CD14-positive monocyte (primary cell): ENCODE measurements around the gene FAM181B. TPM values are rescaled to one million over a fixed set of nuclear protein-coding genes. Genes with fewer than 3 reads are reported as not detected.

ENCODE experiments used
- DNase-seq, 3 donors: peaks; one replicate each; pipeline ENCODE4 v3.0.0-alpha.2; 2011 to 2022
- H2AFZ ChIP-seq: 2 replicates; pipeline ENCODE4 v1.6.0; 2012; ENCODE audit warnings: mild to moderate bottlenecking, low read depth, low read length, inconsistent platforms; ENCODE audit not compliant: insufficient read depth, poor library complexity, severe bottlenecking
- H3K27ac ChIP-seq, 2 donors: 1 replicate in 1 of 2; 2 replicates in 1 of 2; pipeline ENCODE4 v1.5.1; 2012 to 2013; ENCODE audit warnings: low read length in 2 of 2, control low read depth in 1 of 2, inconsistent platforms in 1 of 2, low read depth in 1 of 2, mild to moderate bottlenecking in 1 of 2
- H3K27me3 ChIP-seq, 2 donors: one replicate each; pipeline versions ENCODE4 v1.6.0 to v1.6.1; 2011 to 2013; ENCODE audit warnings: low read length in 2 of 2; ENCODE audit not compliant: control insufficient read depth in 2 of 2, insufficient read depth in 2 of 2
- H3K36me3 ChIP-seq, 2 donors: replicated peaks in 1 of 2; 1 replicate in 1 of 2; 2 replicates in 1 of 2; pipeline versions ENCODE4 v1.5.1 to v1.6.1; 2012 to 2013; ENCODE audit warnings: low read length in 2 of 2, control low read depth in 1 of 2, inconsistent platforms in 1 of 2, mild to moderate bottlenecking in 1 of 2; ENCODE audit not compliant: insufficient read depth in 2 of 2, control insufficient read depth in 1 of 2
- H3K4me1 ChIP-seq, 2 donors: 1 replicate in 1 of 2; 2 replicates in 1 of 2; pipeline versions ENCODE4 v1.5.1 to v1.6.1; 2012 to 2013; ENCODE audit warnings: low read length in 2 of 2, control low read depth in 1 of 2, inconsistent platforms in 1 of 2, mild to moderate bottlenecking in 1 of 2, moderate library complexity in 1 of 2; ENCODE audit not compliant: insufficient read depth in 2 of 2, control insufficient read depth in 1 of 2
- H3K4me2 ChIP-seq: replicated peaks from 2 replicates; pipeline ENCODE3; 2012; ENCODE audit warnings: low read length, moderate library complexity, mild to moderate bottlenecking; ENCODE audit not compliant: poor library complexity, severe bottlenecking; ENCODE audit errors: extremely low read depth
- H3K4me3 ChIP-seq, 3 experiments: fragments of 200-600 bp in 1 of 3; sonication (generic) in 1 of 3; replicated peaks in 1 of 3; 1 replicate in 2 of 3; 2 replicates in 1 of 3; pipeline ENCODE4 v1.5.1; 2011 to 2013; ENCODE audit warnings: low read length in 3 of 3, mild to moderate bottlenecking in 3 of 3, control low read depth in 2 of 3, low read depth in 2 of 3, inconsistent platforms in 1 of 3, moderate library complexity in 1 of 3
- H3K79me2 ChIP-seq: 2 replicates; pipeline ENCODE4 v1.6.0; 2012; ENCODE audit warnings: mild to moderate bottlenecking, control low read depth, inconsistent platforms, low read length, moderate library complexity; ENCODE audit not compliant: insufficient read depth
- H3K9ac ChIP-seq: 2 replicates; pipeline ENCODE4 v1.6.0; 2017; ENCODE audit warnings: low read length, mild to moderate bottlenecking; ENCODE audit not compliant: insufficient read depth, poor library complexity, severe bottlenecking
- H3K9me3 ChIP-seq, 2 donors: replicated peaks in 1 of 2; 1 replicate in 1 of 2; 2 replicates in 1 of 2; pipeline versions ENCODE4 v1.5.1 to v1.6.1; 2012 to 2013; ENCODE audit warnings: low read length in 2 of 2, control low read depth in 1 of 2; ENCODE audit not compliant: control insufficient read depth in 1 of 2, insufficient read depth in 1 of 2
- H4K20me1 ChIP-seq: 2 replicates; pipeline ENCODE4 v1.6.0; 2012; ENCODE audit warnings: mild to moderate bottlenecking, low read length, control low read depth, moderate library complexity; ENCODE audit not compliant: insufficient read depth
- H3K27ac Mint-ChIP-seq, 7 donors: one replicate each; pipeline ENCODE4 v1.8.0; 2020; ENCODE audit warnings: mild to moderate bottlenecking in 7 of 7, mixed read lengths in 7 of 7, moderate library complexity in 6 of 7, inconsistent platforms in 2 of 7
- H3K27me3 Mint-ChIP-seq, 3 donors: one replicate each; pipeline ENCODE4 v1.8.0; 2021 to 2022; ENCODE audit warnings: low read depth in 3 of 3, mild to moderate bottlenecking in 3 of 3, mixed read lengths in 3 of 3, moderate library complexity in 3 of 3, inconsistent platforms in 1 of 3
- H3K36me3 Mint-ChIP-seq, 2 donors: one replicate each; pipeline ENCODE4 v1.8.0; 2020; ENCODE audit warnings: mixed read lengths in 2 of 2, inconsistent platforms in 1 of 2, mild to moderate bottlenecking in 1 of 2
- H3K4me1 Mint-ChIP-seq: one replicate; pipeline ENCODE4 v1.8.0; 2020; ENCODE audit warnings: mild to moderate bottlenecking, mixed read lengths
- H3K4me3 Mint-ChIP-seq, 2 donors: one replicate each; pipeline ENCODE4 v1.8.0; 2020; ENCODE audit warnings: mild to moderate bottlenecking in 2 of 2, mixed read lengths in 2 of 2, moderate library complexity in 1 of 2
- H3K9me3 Mint-ChIP-seq, 7 donors: one replicate each; pipeline ENCODE4 v1.8.0; 2020 to 2022; ENCODE audit warnings: mixed read lengths in 7 of 7, mild to moderate bottlenecking in 6 of 7, moderate library complexity in 6 of 7, inconsistent platforms in 2 of 7
- WGBS: methylation state at CpG from one replicate; pipeline ENCODE4 v1.1.5; 2013; ENCODE audit warnings: missing lambda C conversion rate; ENCODE audit not compliant: insufficient coverage; 5-methylcytosine and 5-hydroxymethylcytosine counted together
- intact Hi-C, 2 donors: fragments of 100-400 bp; cut with micrococcal nuclease; formaldehyde crosslinking; loops; one replicate each; pipeline versions ENCODE4 v1.15.0 to v1.15.1; 2023
- polyA plus RNA-seq, 3 donors: library from polyadenylated mRNA; depleted of rRNA in 1 of 3; unstranded in 2 of 3; stranded (reverse) in 1 of 3; fragments of 300-500 nt in 2 of 3; fragments of >200 nt in 1 of 3; fragmentation: Illumina TruSeq in 2 of 3; gene quantifications; 1 replicate in 2 of 3; 2 replicates in 1 of 3; pipeline ENCODE4 v1.2.3, GENCODE V29; 2012 to 2021
- TF ChIP-seq, protein P1 (sequence below): fragments of 200-600 bp; IDR thresholded peaks from one replicate; pipeline ENCODE4 v1.8.0; 2022; ENCODE audit warnings: antibody characterized with exemption, mild to moderate bottlenecking

The FAM181B gene
- polyA plus RNA-seq, 3 donors, result not detected

DNA sequence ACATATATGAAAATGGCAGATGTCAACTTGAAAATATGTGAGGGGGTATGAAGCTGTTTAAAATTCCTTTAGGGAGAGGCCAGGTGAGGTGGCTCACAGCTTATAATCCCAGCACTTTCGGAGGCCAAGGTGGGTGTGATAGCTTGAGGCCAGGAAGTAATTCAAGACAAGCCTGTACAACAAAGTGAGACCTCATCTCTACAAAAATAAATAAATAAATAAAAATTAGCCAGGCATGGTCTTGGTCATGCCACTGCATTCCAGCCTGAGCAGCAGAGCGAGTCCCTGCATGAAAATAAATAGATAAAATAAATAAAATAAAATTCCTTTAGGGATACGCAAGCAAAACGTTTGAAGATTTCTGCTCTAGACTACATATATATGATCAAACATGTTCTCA is 38.1 kb upstream of the FAM181B start:
- Histone ChIP-seq H3K36me3 (no peaks in the 10 kb centered on the region), H3K4me3 (no peak overlapping the region), H3K27ac (no peak overlapping the region), H3K4me1 (no peaks in the 10 kb centered on the region), H4K20me1 (no peaks in the 10 kb centered on the region), H3K9me3 (no peaks in the 10 kb centered on the region), H3K9ac (no peak overlapping the region), H3K4me2 (no peak overlapping the region), H3K27me3 (no peaks in the 10 kb centered on the region), H3K79me2 (no peaks in the 10 kb centered on the region), H2AFZ (no peak overlapping the region)
- intact Hi-C loops, result no loop called here
- H3K36me3 Mint-ChIP-seq, result no peaks in the 10 kb centered on the region
- no peaks in the 10 kb centered on the region for H3K4me1 Mint-ChIP-seq
- WGBS, result no CpG with 5 or more reads among the region's 4 CpGs
- peaks cover 0 to 1% (median 1%) of the 10 kb centered on the region in 3 donors for H3K27me3 Mint-ChIP-seq
- H3K9me3 Mint-ChIP-seq, result peaks cover 0 to 4% (median 3%) of the 10 kb centered on the region in 7 donors
- no peak overlapping the region for H3K27ac Mint-ChIP-seq
- no peak for DNase-seq
- H3K4me3 Mint-ChIP-seq, result no peak overlapping the region
- TF ChIP-seq, protein P1, sequence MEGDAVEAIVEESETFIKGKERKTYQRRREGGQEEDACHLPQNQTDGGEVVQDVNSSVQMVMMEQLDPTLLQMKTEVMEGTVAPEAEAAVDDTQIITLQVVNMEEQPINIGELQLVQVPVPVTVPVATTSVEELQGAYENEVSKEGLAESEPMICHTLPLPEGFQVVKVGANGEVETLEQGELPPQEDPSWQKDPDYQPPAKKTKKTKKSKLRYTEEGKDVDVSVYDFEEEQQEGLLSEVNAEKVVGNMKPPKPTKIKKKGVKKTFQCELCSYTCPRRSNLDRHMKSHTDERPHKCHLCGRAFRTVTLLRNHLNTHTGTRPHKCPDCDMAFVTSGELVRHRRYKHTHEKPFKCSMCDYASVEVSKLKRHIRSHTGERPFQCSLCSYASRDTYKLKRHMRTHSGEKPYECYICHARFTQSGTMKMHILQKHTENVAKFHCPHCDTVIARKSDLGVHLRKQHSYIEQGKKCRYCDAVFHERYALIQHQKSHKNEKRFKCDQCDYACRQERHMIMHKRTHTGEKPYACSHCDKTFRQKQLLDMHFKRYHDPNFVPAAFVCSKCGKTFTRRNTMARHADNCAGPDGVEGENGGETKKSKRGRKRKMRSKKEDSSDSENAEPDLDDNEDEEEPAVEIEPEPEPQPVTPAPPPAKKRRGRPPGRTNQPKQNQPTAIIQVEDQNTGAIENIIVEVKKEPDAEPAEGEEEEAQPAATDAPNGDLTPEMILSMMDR, result no peak

DNA sequence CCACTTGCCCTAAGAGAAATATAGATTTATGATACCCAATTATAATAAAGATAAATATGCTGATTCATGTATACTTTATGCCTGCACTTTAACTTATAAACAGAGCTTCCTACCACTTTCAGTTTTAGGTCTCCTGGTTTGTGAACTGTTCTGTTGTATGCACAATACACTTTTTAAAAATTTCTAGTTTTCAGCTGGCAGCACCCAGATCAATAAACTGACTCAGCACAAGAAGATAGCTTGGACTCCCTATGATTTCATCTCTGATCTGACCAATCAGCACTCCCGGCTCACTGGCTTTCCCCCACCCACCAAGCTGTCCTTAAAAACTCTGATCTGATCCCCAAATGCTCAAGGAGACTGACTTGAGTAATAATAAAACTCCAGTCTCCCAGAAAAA is 33.5 kb upstream of the FAM181B start:
- H3K9me3 Mint-ChIP-seq, result peaks cover 0 to 3% (median 0%) of the 10 kb centered on the region in 7 donors
- TF ChIP-seq, protein P1, result no peak

More for the DNA sequence above, 33.5 kb upstream of the FAM181B start:
- H3K9me3 ChIP-seq, result no peaks in the 10 kb centered on the region
- Mint-ChIP-seq H3K27ac (no peak overlapping the region), H3K36me3 (no peaks in the 10 kb centered on the region), H3K4me1 (no peaks in the 10 kb centered on the region), H3K27me3 (peaks cover 0 to 1% (median 0%) of the 10 kb centered on the region in 3 donors), H3K4me3 (no peak overlapping the region)
- H4K20me1 ChIP-seq, result no peaks in the 10 kb centered on the region
- no peaks in the 10 kb centered on the region for H3K4me1 ChIP-seq
- no peak overlapping the region for H3K27ac ChIP-seq
- H3K36me3 ChIP-seq, result no peaks in the 10 kb centered on the region
- no peak overlapping the region for H3K4me2 ChIP-seq
- H3K27me3 ChIP-seq, result no peaks in the 10 kb centered on the region
- no peak for DNase-seq
- no peak overlapping the region for H3K4me3 ChIP-seq
- no peak overlapping the region for H2AFZ ChIP-seq
- H3K9ac ChIP-seq, result no peak overlapping the region
- no peaks in the 10 kb centered on the region for H3K79me2 ChIP-seq
- 100% methylated on average over 1 of the region's 1 CpG for WGBS
- intact Hi-C loops, result no loop called here
